Esophagus squamous epithelium (tissue), 5 donors: ENCODE data around the gene RPGR. TPM values are rescaled to one million over a fixed set of nuclear protein-coding genes. Genes with fewer than 3 reads are reported as not detected.

Experiments used
- DNase-seq: peaks from one replicate; lab custom pipeline; 2025; lab: John Stamatoyannopoulos, UW
- H3K27ac ChIP-seq, 4 donors: fragments of 200-600 bp; sonication (generic); one replicate each; pipeline ENCODE4 v1.5.1; 2016 to 2019; ENCODE audit warnings: mild to moderate bottlenecking in 1 of 4
- H3K27me3 ChIP-seq, 4 donors: fragments of 200-600 bp; sonication (generic); 1 replicate in 3 of 4; 2 replicates in 1 of 4; pipeline versions ENCODE4 v1.5.1 to v1.6.0; 2017 to 2021; ENCODE audit warnings: antibody characterized with exemption in 1 of 4
- H3K36me3 ChIP-seq, 3 donors: fragments of 200-600 bp; sonication (generic); one replicate each; pipeline ENCODE4 v1.5.1; 2016 to 2019
- H3K4me1 ChIP-seq, 3 donors: fragments of 200-600 bp; sonication (generic); one replicate each; pipeline ENCODE4 v1.5.1; 2017 to 2019
- H3K4me3 ChIP-seq, 4 donors: fragments of 200-600 bp; sonication (generic); 1 replicate in 3 of 4; 2 replicates in 1 of 4; pipeline ENCODE4 v1.5.1; 2016 to 2019; ENCODE audit warnings: mild to moderate bottlenecking in 2 of 4, moderate library complexity in 1 of 4
- H3K9me3 ChIP-seq, 3 donors: fragments of 200-600 bp; sonication (generic); one replicate each; pipeline ENCODE4 v1.5.1; 2016 to 2019
- POLR2A ChIP-seq, 4 donors: fragments of 450-650 bp; IDR thresholded peaks; one replicate each; pipeline ENCODE4 v1.6.1; 2017; ENCODE audit warnings: antibody characterized with exemption in 4 of 4, mild to moderate bottlenecking in 4 of 4, moderate library complexity in 3 of 4
- WGBS, 2 donors: methylation state at CpG; one replicate each; pipeline ENCODE4 v1.1.5; 2018; 5-methylcytosine and 5-hydroxymethylcytosine counted together
- intact Hi-C: fragments of 100-400 bp; cut with DNase I; formaldehyde crosslinking; loops from one replicate; pipeline ENCODE4 v1.15.0; 2022
- small RNA-seq, 4 donors: library from RNA; depleted of rRNA; stranded (forward); fragments of <200 nt; gene quantifications; one replicate each; pipeline ENCODE3, GENCODE V24; 2016
- total RNA-seq, 4 donors: library from RNA; depleted of rRNA; stranded (reverse); fragments of >200 nt; gene quantifications; one replicate each; pipeline ENCODE4 v1.1.0, GENCODE V29; 2016
- TF ChIP-seq, protein P1 (sequence below), 6 experiments: fragments of 450-650 bp in 4 of 6; fragments of 200-600 bp in 2 of 6; sonication (generic) in 2 of 6; IDR thresholded peaks; one replicate each; pipeline ENCODE4 v1.5.1; 2016 to 2019; ENCODE audit warnings: antibody characterized with exemption in 6 of 6, mild to moderate bottlenecking in 4 of 6, moderate library complexity in 4 of 6
- donor health status: DM: yes; HTN: yes; CAD: no.

Gene RPGR
- total RNA-seq, 4 donors from 2014 or later = 5.5 to 23.7 (median 7.4) TPM

GRCh38 chrX:38220415-38221390 lies 106.6 kb downstream of the RPGR start, which contains the start of gene SRPX:
Gene SRPX (minus strand): TSS chrX:38220871. CDS start chrX:38220792, 79 bp downstream.
- Histone ChIP-seq H3K4me3 (peak within 1 kb of the TSS; percentile 27 to 64 (median 47)), H3K27me3 (peaks cover 0 to 30% (median 0%) of the 10 kb centered on the region in 4 donors), H3K4me1 (peaks cover 0 to 17% (median 0%) of the 10 kb centered on the region in 3 donors), H3K36me3 (no peaks in the 10 kb centered on the region), H3K9me3 (no peaks in the 10 kb centered on the region), H3K27ac (peak within 1 kb of the TSS in 3 of 4 donors; percentile 16 to 66 (median 56))
- no peak for DNase-seq
- 25 to 36% methylated on average over 13 to 21 of the region's 76 CpGs for WGBS, 2 donors
- intact Hi-C loops = no loop called here
- TF ChIP-seq, protein P1, sequence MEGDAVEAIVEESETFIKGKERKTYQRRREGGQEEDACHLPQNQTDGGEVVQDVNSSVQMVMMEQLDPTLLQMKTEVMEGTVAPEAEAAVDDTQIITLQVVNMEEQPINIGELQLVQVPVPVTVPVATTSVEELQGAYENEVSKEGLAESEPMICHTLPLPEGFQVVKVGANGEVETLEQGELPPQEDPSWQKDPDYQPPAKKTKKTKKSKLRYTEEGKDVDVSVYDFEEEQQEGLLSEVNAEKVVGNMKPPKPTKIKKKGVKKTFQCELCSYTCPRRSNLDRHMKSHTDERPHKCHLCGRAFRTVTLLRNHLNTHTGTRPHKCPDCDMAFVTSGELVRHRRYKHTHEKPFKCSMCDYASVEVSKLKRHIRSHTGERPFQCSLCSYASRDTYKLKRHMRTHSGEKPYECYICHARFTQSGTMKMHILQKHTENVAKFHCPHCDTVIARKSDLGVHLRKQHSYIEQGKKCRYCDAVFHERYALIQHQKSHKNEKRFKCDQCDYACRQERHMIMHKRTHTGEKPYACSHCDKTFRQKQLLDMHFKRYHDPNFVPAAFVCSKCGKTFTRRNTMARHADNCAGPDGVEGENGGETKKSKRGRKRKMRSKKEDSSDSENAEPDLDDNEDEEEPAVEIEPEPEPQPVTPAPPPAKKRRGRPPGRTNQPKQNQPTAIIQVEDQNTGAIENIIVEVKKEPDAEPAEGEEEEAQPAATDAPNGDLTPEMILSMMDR (IDR thresholded peaks at IDR 0.05) = no peak
- no peak for TF ChIP-seq POLR2A (IDR thresholded peaks at IDR 0.05)

DNA sequence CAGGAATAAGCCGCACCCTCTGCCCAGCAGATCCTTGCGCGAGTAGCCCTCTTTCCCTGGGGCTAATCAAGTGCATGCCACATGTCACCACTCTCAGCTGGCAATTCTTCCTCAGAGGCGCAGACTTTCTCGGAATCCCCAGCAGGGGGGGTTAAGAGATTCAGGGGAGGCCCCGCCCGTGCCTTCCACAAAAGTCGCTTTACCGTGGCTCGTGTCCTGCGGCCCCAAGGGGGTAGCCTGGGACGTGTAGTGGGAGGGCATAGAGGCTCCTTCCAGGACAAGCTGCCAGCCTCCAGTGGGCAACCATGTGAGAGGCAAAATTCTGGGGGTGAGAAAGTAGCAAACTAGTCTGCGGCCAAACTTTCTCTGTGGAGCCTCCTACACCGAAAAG lies 107.3 kb downstream of the RPGR start:
- H3K27me3 ChIP-seq = peaks cover 0 to 30% (median 0%) of the 10 kb centered on the region in 4 donors
- TF ChIP-seq, protein P1 (IDR thresholded peaks at IDR 0.05) = peak in 2 of 6 experiments; percentile 14 to 33
- TF ChIP-seq POLR2A (IDR thresholded peaks at IDR 0.05) = no peak

More for the DNA sequence above, 107.3 kb downstream of the RPGR start:
- H3K9me3 ChIP-seq = no peaks in the 10 kb centered on the region
- WGBS, 2 donors = 51% methylated on average over 9 of the region's 14 CpGs; no CpG with 5 or more reads in 1 of the 2 donors
- DNase-seq = no peak
- H3K36me3 ChIP-seq = no peaks in the 10 kb centered on the region
- peak overlapping the region in 2 of 4 donors; percentile 16 to 66 for H3K27ac ChIP-seq
- peaks cover 0 to 17% (median 0%) of the 10 kb centered on the region in 3 donors for H3K4me1 ChIP-seq
- intact Hi-C loops = no loop called here
- peak overlapping the region; percentile 27 to 64 (median 47) for H3K4me3 ChIP-seq

Small RNA genes within 50 kb of the gene (small RNA-seq; reads per million reads assigned to genes)
- gene RF00322 = 0 reads per million in 4 donors

Other genes with a start within 250 kb of the RPGR start
- gene SRPX, start 106.6 kb downstream of the RPGR start, total RNA-seq = 10 to 100 TPM in 2 of 4 donors, 1 to 10 TPM in 1, under 1 TPM in 1; 0.99 to 88.1 (median 16.0) TPM
- gene OTC, start 25.1 kb upstream of the RPGR start, total RNA-seq = under 1 TPM in 2 of 4 donors, not detected in 2; 0.15 to 0.57 TPM
- gene TSPAN7, start 234.0 kb upstream of the RPGR start, total RNA-seq = 10 to 100 TPM; 23.9 to 40.0 (median 33.8) TPM